Neural crest cell (in vitro differentiated cells): Measurements from ENCODE around the gene ARHGEF4. TPM values are rescaled to one million over a fixed set of nuclear protein-coding genes. Genes with fewer than 3 reads are reported as not detected.

ENCODE experiments used
- DNase-seq: peaks from one replicate; pipeline ENCODE4 v3.0.0; 2021; ENCODE audit warnings: low read depth, mixed read lengths, low spot score
- H3K27ac Mint-ChIP-seq: one replicate; pipeline ENCODE4 v1.8.0; 2021; ENCODE audit warnings: mild to moderate bottlenecking, mixed read lengths; ENCODE audit not compliant: unreplicated experiment
- H3K27me3 Mint-ChIP-seq: 2 replicates; pipeline ENCODE4 v1.8.0; 2021; ENCODE audit warnings: low read depth, mild to moderate bottlenecking, mixed read lengths
- H3K36me3 Mint-ChIP-seq: 2 replicates; pipeline ENCODE4 v1.8.0; 2021; ENCODE audit warnings: low read depth, mild to moderate bottlenecking, mixed read lengths
- H3K4me1 Mint-ChIP-seq: 2 replicates; pipeline ENCODE4 v1.8.0; 2021; ENCODE audit warnings: mixed read lengths
- H3K4me3 Mint-ChIP-seq: one replicate; pipeline ENCODE4 v1.8.0; 2021; ENCODE audit warnings: mild to moderate bottlenecking, mixed read lengths
- H3K9me3 Mint-ChIP-seq: 2 replicates; pipeline ENCODE4 v1.8.0; 2021; ENCODE audit warnings: mixed read lengths
- total RNA-seq: library from RNA; stranded (reverse); gene quantifications from 2 replicates; pipeline ENCODE4 v1.2.1, GENCODE V29; 2021
- TF ChIP-seq, protein P1 (sequence below): fragments of 200-600 bp; sonication (generic); conservative IDR thresholded peaks from 2 replicates; pipeline ENCODE4 v1.5.0; 2021; ENCODE audit warnings: antibody characterized with exemption, mild to moderate bottlenecking

The ARHGEF4 gene
- total RNA-seq, 1 donor from 2014 or later, result 22.1 TPM

DNA sequence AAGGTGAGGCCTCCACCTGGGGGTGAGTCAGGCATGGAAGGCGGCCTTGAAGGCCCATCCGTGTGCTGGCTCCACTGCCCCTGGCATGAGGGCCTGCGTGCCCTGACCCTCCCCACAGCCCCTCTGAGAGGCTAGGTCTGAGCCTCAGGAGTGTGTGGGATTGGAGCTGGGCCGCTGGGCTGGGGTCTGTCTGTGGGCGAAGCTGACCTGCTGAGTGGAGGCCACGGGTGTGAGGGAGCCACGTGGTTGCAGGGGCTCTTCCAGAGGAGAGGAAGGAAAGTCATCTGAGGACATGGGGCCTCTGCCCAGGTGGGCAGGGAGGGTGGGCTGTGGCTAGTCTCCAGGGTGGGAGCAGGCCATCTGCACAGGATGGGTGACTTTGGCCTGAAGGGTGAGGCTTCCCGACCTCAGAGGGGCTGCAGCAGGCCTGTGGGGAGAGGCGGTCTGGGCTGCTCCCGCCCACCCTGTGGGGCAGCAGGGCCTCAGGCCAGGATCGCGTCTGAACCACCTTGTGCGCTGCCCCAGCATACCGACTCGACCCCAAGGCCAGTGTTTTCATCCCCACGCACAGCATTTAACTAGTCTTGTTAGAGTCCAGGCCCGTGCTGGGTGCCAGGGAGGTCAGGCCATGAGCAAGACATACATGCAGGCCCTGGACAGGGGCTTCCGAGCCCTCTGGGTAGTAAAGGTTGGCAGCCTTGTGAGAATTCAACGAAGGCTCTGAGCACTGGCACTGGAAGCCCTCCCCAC is 11.2 kb downstream of the ARHGEF4 start:
- H3K36me3 Mint-ChIP-seq, result no peaks in the 10 kb centered on the region
- no peaks in the 10 kb centered on the region for H3K27me3 Mint-ChIP-seq
- TF ChIP-seq, protein P1, sequence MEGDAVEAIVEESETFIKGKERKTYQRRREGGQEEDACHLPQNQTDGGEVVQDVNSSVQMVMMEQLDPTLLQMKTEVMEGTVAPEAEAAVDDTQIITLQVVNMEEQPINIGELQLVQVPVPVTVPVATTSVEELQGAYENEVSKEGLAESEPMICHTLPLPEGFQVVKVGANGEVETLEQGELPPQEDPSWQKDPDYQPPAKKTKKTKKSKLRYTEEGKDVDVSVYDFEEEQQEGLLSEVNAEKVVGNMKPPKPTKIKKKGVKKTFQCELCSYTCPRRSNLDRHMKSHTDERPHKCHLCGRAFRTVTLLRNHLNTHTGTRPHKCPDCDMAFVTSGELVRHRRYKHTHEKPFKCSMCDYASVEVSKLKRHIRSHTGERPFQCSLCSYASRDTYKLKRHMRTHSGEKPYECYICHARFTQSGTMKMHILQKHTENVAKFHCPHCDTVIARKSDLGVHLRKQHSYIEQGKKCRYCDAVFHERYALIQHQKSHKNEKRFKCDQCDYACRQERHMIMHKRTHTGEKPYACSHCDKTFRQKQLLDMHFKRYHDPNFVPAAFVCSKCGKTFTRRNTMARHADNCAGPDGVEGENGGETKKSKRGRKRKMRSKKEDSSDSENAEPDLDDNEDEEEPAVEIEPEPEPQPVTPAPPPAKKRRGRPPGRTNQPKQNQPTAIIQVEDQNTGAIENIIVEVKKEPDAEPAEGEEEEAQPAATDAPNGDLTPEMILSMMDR, result no peak
- H3K4me1 Mint-ChIP-seq, result peaks cover 11% of the 10 kb centered on the region
- H3K4me3 Mint-ChIP-seq, result no peak overlapping the region
- no peak overlapping the region for H3K27ac Mint-ChIP-seq
- H3K9me3 Mint-ChIP-seq, result no peaks in the 10 kb centered on the region
- DNase-seq, result no peak

DNA sequence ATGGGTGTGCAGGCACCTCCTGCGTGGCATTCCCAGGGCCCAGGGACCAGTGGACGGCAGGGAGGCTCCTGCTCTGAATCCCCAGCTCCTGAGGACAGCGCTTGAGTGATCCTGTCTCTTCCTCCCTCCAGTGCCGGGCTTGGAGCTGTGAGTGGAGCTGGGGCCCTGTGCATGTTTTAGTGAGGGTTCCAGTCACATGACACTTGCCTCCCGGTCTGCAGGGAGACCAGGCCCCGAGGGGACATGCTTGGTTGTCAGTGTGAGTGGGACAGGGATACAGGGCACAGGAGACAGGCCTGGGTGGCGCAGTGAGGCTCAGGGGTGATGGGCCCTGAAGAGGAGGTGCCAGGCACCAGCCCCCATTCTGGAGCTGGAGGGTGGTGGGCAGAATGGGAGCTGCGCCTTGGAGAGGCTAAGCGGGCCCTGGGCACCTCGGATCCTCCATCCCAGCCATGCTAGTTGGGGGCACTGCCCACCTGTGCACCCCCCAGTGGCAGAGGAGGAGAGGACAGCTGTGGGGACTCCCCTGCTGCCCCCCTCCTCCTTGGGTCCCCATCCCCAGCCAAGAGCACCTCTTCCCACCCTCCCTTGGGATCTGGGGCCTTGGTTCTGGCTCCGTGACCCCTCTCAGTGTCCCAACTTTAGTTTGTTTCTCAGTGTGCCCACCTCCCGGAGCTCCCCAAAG is 12.0 kb downstream of the ARHGEF4 start:
- H3K27ac Mint-ChIP-seq, result no peak overlapping the region

DNA sequence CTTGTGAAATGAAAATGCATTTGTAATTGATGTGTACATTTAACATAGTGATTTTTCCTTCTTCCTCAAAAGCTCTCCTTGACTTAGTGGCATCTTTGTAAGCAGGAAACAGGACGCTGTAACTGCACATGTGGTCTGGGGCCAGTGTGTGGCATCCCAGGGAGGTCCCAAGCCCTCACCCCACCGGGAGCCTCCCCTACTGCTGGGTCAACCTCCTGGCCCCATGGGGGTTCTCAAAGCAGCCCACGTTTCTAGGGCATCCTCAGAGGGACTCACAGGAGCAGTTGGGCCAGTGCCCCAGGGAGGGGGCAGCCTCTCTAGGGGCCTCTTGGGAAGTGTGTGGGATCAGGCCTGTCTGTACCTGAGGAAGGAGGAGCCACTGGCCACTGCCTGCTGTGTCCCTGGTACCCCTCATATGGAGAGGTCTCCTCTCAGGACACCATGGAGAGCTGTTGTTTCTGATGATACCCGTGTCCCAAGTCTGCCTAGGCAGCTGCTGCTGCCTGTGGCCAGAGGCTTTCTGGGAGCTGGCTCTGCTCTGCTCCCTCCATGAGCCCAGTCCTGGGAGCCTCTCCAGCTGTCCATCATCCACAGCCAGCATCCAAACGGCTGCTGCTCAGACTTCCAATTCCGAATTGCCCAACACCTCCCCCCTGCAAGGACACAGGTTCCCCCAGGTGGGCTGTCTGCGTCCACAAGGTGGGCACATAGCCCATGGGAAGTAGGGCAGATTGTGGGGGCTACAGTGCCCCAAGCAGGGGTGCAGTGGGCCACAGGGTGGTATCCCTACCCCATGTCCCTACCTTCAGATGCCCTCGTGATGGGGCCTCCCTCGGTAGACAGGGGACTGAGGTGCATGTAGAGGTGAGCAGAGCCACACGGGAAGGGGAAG is 13.4 kb downstream of the ARHGEF4 start:
- no peaks in the 10 kb centered on the region for H3K27me3 Mint-ChIP-seq
- DNase-seq, result no peak
- no peak overlapping the region for H3K4me3 Mint-ChIP-seq
- peaks cover 8% of the 10 kb centered on the region for H3K4me1 Mint-ChIP-seq
- H3K36me3 Mint-ChIP-seq, result no peaks in the 10 kb centered on the region
- H3K9me3 Mint-ChIP-seq, result no peaks in the 10 kb centered on the region
- TF ChIP-seq, protein P1, result no peak
- H3K27ac Mint-ChIP-seq, result no peak overlapping the region

More for the DNA sequence above, 12.0 kb downstream of the ARHGEF4 start:
- Mint-ChIP-seq H3K4me1 (peaks cover 8% of the 10 kb centered on the region), H3K27me3 (no peaks in the 10 kb centered on the region), H3K36me3 (no peaks in the 10 kb centered on the region), H3K9me3 (no peaks in the 10 kb centered on the region), H3K4me3 (no peak overlapping the region)
- DNase-seq, result no peak
- TF ChIP-seq, protein P1, result no peak

DNA sequence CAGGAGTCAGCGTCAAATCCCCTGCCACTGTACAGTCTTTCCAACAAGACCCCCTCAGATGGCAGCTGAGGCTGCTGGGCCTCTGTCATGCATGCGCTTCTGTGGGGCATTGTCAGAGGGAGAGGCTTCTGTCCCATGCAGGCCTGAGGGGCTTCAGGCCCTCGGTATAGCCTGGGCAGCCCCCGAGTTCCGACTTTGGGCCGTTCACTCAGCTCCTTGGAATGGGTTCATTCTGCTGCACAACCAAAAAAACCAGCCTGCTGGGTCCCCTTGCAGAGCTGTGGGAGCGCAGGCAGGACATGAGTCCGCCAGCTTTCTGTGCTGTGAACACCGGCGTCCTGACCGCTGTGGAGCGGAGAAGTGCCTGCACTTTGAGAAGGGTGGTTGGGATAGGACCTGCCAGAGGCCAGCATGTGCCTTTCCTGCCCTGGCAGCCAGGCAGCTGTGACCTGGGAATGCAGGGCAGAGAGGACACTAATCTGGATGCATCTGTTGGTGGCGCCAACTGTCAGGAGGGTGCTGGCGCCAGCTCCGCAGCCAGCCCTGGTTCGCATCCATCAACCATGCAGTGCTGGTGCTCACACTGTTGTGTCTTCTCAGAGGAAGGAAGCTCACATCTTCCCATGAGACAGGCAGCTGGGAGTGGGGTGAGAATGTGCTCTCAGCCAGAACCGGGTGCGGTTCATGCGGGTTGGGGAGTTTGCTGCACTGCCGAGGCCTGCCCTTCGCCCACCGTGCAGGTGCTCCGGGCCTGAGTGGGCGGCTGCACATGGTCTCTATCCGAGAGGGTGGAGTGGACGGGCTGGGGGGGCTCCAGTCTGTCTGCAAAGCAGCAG is 14.3 kb downstream of the ARHGEF4 start:
- Mint-ChIP-seq H3K4me3 (no peak overlapping the region), H3K27me3 (no peaks in the 10 kb centered on the region), H3K27ac (no peak overlapping the region), H3K36me3 (peaks cover 3% of the 10 kb centered on the region), H3K4me1 (peaks cover 8% of the 10 kb centered on the region), H3K9me3 (no peaks in the 10 kb centered on the region)
- TF ChIP-seq, protein P1, result no peak
- no peak for DNase-seq
